Dedifferentiated amniotic fluid mesenchymal stem cell (primary cell): ENCODE results near the gene RAPGEF1.
A peak's percentile ranks its signal among the peaks of the same experiment; 100 is the strongest.
"Not testable (repeated sequence)": the region's sequence is repeated elsewhere in the genome, so short reads cannot be mapped to it uniquely, and the experiment has no call there.

ENCODE experiments used
- DNase-seq: peaks from one replicate; pipeline ENCODE4 v3.0.0-alpha.2; 2016; ENCODE audit errors: extremely low spot score

Gene RAPGEF1

GRCh38 chr9:131727795-131728545 is 11.9 kb downstream of the RAPGEF1 start:
- DNase-seq = no peak

GRCh38 chr9:131727184-131727759 is 12.6 kb downstream of the RAPGEF1 start:
- DNase-seq = no peak

- no peak for DNase-seq
Measured at GRCh38 chr9:131724683-131725082, 15.2 kb downstream of the RAPGEF1 start.

GRCh38 chr9:131723632-131724031 is 16.2 kb downstream of the RAPGEF1 start:
- no peak for DNase-seq

- no peak for DNase-seq
Measured at GRCh38 chr9:131722255-131722654, 17.6 kb downstream of the RAPGEF1 start.

- DNase-seq = no peak
Measured at GRCh38 chr9:131721076-131721475, 18.8 kb downstream of the RAPGEF1 start.

GRCh38 chr9:131720330-131720729 is 19.5 kb downstream of the RAPGEF1 start:
- DNase-seq = no peak

GRCh38 chr9:131719262-131719908 is 20.5 kb downstream of the RAPGEF1 start:
- DNase-seq = no peak

GRCh38 chr9:131717719-131718460 is 22.0 kb downstream of the RAPGEF1 start:
- DNase-seq = no peak

GRCh38 chr9:131715906-131716305 is 24.0 kb downstream of the RAPGEF1 start:
- no peak for DNase-seq

- DNase-seq = no peak
Measured at GRCh38 chr9:131714821-131715220, 25.1 kb downstream of the RAPGEF1 start.

- peak; percentile 51 for DNase-seq
Measured at GRCh38 chr9:131714161-131714646, 25.7 kb downstream of the RAPGEF1 start.

GRCh38 chr9:131713016-131713415 is 26.9 kb downstream of the RAPGEF1 start:
- DNase-seq = no peak

- DNase-seq = no peak
Measured at GRCh38 chr9:131712151-131712716, 27.6 kb downstream of the RAPGEF1 start.

- no peak for DNase-seq
Measured at GRCh38 chr9:131709771-131710431, 30.0 kb downstream of the RAPGEF1 start.

GRCh38 chr9:131709010-131709770 is 30.7 kb downstream of the RAPGEF1 start:
- DNase-seq = not testable (repeated sequence)

- DNase-seq = no peak
Measured at GRCh38 chr9:131708226-131709002, 31.5 kb downstream of the RAPGEF1 start.

- peak; percentile 20 for DNase-seq
Measured at GRCh38 chr9:131707733-131708157, 32.1 kb downstream of the RAPGEF1 start.

- DNase-seq = no peak
Measured at GRCh38 chr9:131707050-131707449, 32.8 kb downstream of the RAPGEF1 start.

- DNase-seq = no peak
Measured at GRCh38 chr9:131706608-131706970, 33.3 kb downstream of the RAPGEF1 start.
